SK-N-DZ (cell line): Measurements from ENCODE around the gene GCC1. TPM values are rescaled to one million over a fixed set of nuclear protein-coding genes. Genes with fewer than 3 reads are reported as not detected.

Source experiments
- DNase-seq: peaks from one replicate; pipeline ENCODE4 v3.0.0-alpha.2; 2015; ENCODE audit warnings: low spot score
- polyA plus RNA-seq, 2 experiments: library from polyadenylated mRNA; depleted of rRNA; stranded (reverse); fragments of >200 nt; gene quantifications; 2 replicates each; pipeline ENCODE4 v1.2.3, GENCODE V29; 2014

GCC1 gene
- 8.1 and 8.5 TPM in 2 replicates for polyA plus RNA-seq (2014; cell fraction: cytosol; rRNA removed)
- polyA plus RNA-seq (2014; cell fraction: nucleus; rRNA removed) = 5.4 and 6.6 TPM in 2 replicates

GRCh38 chr7:127585044-127585953, at the start of gene GCC1:
Gene GCC1 (minus strand): TSS chr7:127585596. CDS start chr7:127585182, 414 bp downstream.
- DNase-seq = peak; percentile 88

- no peak for DNase-seq
Measured at GRCh38 chr7:127632276-127632910, 47.0 kb upstream of the GCC1 start.

- DNase-seq = peak; percentile 65
Measured at GRCh38 chr7:127629268-127629854, 44.0 kb upstream of the GCC1 start.

- no peak for DNase-seq
Measured at GRCh38 chr7:127628445-127628844, 43.0 kb upstream of the GCC1 start.

DNA sequence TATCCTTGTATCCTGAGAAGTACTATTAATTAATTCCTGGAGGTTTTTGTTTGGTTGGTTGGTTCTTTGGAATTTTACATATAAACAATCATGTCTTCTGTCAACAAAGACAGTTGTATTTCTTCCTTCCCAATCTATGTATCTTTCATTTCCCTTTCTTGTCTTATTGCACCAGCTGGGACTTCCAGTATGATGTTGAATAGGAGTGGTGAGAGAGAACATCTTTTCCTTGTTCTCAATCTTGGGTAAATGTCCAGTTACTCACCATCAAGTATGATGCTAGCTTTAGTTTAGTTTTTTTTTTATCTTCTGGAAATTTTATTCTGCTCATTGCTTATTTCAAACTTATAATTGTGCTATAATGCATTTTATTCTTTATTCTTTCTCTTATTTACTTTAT, 39.9 kb upstream of the GCC1 start:
- no peak for DNase-seq

DNA sequence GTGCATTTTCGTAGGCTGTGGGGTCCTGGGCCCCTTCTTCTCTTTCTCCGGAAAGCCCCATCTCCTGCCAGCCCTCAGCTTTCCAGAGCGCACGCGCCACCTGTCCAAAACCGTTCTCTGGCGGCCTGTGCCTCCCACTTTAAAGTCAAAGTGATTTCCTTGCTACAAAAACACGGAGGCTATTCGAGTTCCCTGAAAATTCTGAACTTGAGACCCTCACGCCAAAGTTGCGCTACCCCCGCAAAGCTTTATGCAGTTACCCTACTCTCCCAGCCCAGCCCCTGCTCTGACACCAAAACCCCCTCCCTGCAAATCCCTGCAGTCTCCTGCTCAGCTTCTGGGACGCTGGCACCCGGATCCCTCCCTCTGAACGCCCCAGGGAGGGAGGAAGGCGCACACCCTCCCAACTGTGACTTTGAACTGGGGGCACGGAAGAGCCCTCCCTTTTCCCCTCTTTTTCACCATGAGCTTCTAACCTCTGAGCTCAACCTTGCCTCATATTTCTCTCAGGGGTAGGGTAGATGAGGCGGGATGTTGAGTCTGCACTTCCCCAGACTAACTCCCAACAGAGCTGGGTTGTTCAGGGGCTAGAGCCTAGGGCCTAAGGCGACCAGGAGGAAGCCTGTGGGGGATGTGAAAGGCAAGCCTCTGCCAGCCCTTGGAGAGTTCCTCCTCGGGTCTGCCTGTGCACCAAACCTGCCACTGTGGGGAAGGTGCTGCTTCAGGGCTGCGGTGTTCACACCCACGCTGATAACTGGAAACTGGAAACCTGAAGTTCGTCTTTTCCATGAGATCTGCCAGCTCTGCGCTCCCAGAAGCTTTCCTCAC, 35.2 kb upstream of the GCC1 start:
- no peak for DNase-seq

- no peak for DNase-seq
Measured at GRCh38 chr7:127619681-127620405, 34.4 kb upstream of the GCC1 start.

- no peak for DNase-seq
Measured at GRCh38 chr7:127618775-127619174, 33.4 kb upstream of the GCC1 start.

DNA sequence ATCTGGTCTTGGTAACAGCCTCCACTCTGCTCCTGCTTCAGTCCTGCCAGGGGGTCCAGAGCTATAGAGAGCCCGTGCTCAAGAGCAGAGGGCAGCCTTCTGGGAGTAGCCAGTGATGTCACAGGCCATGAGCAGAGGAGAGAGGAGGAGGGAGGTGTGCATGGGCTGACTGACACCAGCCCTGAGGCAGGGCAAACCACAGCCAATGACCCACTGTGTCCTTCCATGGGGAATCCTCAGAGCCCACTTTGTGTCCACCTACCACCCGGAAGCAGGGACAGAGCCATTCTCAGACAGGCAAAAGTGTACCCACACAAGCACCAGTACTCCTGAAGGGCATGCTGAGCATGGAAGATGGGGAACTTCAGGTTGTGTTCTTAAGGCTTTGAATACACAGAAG, 32.6 kb upstream of the GCC1 start, which contains the start of gene PAX4:
Gene PAX4, minus strand, starts transcription at position 101 of the 400 bp plus-strand sequence. CDS start 2,214 bp downstream, outside the sequence.
- DNase-seq = no peak

DNA sequence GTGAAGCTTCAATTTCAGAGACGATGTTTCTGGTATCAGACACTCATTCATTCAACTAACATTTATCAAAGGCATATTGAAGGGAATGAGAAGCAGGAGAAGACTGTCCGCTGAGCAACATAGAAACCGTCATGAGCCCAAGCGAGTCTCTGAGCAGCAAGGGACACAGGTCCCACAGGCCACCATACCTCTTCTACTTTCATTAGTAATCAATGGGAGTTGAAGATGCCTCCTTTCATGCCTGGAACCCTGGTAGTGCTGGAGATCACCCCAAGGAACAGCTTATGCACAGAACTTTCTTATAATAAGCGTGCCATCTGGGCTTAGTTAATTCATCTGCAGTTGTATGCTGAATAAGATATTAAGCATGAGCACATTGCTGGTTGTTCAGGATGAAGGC, 31.3 kb upstream of the GCC1 start:
- no peak for DNase-seq

DNA sequence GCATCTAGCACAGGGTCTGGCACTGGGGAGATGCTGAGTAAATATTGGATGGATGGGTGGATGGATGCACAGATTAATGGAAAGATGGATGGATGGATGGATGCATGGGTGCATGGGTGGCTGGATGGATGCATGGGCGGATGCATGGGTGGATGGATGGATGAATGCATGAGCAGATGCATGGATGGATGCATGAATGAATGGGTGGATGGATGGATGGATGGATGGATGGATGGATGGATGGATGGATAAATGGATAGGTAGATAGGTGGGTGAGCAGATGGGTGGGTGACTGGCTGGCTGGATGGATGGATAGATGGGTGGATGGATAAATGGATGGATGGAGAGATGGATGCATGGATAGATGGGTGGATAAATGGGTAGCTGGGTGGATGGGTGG, 26.9 kb upstream of the GCC1 start:
- DNase-seq = no peak

GRCh38 chr7:127609297-127609696, 23.9 kb upstream of the GCC1 start:
- DNase-seq = no peak

- no peak for DNase-seq
Measured at GRCh38 chr7:127608446-127608845, 23.1 kb upstream of the GCC1 start.

- DNase-seq = no peak
Measured at GRCh38 chr7:127600885-127601284, 15.5 kb upstream of the GCC1 start.

DNA sequence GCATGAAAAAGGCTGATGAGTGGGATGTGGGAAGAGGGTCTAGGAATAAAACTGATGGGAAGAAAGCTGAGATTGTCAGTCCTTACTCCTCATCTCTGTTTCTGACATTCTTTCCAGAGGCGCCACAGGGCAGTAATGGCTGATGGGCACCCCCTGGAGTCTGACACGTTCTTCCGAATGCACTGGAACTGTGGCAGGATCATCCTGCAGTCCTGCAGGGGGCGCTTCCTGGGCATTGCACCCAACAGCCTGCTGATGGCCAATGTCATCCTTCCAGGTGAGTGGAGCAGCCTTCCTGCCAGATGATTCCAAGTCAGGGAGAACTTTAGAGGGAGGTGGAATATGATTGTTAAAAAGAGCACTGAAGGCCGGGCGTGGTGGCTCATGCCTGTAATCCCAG, 12.9 kb upstream of the GCC1 start:
- no peak for DNase-seq

GRCh38 chr7:127595737-127596136, 10.3 kb upstream of the GCC1 start:
- no peak for DNase-seq

GRCh38 chr7:127594490-127594889, 9.1 kb upstream of the GCC1 start:
- DNase-seq = no peak

DNA sequence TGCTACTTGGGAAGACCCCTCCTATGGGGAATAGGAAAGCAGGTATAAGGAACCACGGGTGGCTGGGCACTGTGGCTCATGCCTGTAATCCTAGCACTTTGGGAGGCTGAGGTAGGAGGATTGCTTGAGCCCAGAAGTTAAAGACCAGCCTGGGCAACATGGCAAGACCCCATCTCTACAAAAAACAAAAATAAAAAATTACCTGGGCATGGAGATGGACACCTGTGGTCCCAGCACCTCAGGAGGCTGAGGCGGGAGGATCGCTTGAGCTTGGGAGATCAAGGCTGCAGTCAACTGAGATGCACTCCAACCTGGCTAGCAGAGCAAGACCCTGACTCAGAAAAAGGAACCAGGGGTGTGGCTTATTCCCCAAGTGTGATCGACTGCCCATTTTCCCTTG, 7.2 kb upstream of the GCC1 start:
- no peak for DNase-seq

DNA sequence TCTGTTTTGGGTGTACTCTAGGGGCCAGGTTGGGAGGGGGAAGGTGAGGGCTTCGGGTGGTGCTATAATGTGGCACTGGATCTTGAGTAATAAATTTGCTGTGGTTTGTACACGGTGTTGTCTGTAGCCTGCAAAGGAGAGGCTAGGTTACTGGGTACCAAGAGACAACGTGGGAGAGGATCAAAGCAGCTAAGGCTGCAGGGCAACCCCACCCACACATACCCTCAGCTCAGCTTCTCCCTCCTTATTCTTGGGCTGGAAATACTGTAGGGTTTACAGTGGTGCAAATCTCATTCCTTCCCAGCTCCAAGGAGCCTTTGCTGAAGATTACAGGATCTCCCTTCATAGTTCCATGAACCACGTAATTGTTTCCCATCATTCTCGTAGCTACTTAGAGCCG, 6.2 kb upstream of the GCC1 start:
- no peak for DNase-seq

GRCh38 chr7:127591189-127591588, 5.8 kb upstream of the GCC1 start:
- no peak for DNase-seq

DNA sequence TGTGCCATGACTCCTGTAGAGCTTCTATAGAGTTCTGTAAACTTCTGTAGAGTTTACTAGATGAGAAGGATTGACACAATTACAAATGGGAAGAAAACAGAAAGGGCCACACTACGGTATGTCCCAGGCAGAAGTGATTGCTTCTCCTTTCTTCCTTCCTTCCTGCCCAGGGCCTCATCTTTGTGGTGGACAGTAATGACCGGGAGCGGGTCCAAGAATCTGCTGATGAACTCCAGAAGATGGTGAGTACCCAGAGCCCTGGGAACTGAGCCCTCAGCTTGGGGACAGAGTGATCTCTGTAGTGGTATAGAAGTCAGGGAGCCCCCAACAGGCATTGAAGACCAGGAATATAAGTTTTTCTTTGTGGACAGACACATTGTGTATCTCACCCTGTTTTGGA, 4.5 kb upstream of the GCC1 start:
- no peak for DNase-seq
